K562 (cell line): ENCODE results near the gene TERB1.

Source experiments
- HDAC6 ChIP-seq: IDR thresholded peaks from 2 replicates; pipeline ENCODE4 v1.6.1; 2012; ENCODE audit warnings: low read depth, mild to moderate bottlenecking, control low read depth, inconsistent platforms, low read length, moderate library complexity
- STAG1 ChIP-seq: sonication (generic); formaldehyde crosslinking; IDR thresholded peaks from 2 replicates; pipeline ENCODE4 v1.5.0; 2020; ENCODE audit warnings: missing genetic modification reagents, borderline replicate concordance
- ZNF217 ChIP-seq: sonication (generic); formaldehyde crosslinking; IDR thresholded peaks from 2 replicates; pipeline ENCODE4 v1.8.0; 2022; ENCODE audit warnings: mild to moderate bottlenecking, missing genetic modification reagents
- TF ChIP-seq, protein P1 (sequence below): sonication (generic); formaldehyde crosslinking; IDR thresholded peaks from 2 replicates; pipeline ENCODE4 v1.8.0; 2022; ENCODE audit warnings: mild to moderate bottlenecking, low read depth, missing genetic modification reagents
- TF ChIP-seq, protein P2 (sequence below), 3 experiments: IDR thresholded peaks in 2 of 3; conservative IDR thresholded peaks in 1 of 3; 2 replicates each; pipeline ENCODE4 v1.5.1; 2011 to 2012; ENCODE audit warnings: low read length in 3 of 3, mild to moderate bottlenecking in 3 of 3, control low read depth in 2 of 3, improper control_type of control experiment in 1 of 3, inconsistent platforms in 1 of 3, low read depth in 1 of 3, mixed read lengths in 1 of 3, moderate library complexity in 1 of 3; ENCODE audit not compliant: insufficient read depth in 2 of 3
- TF ChIP-seq, protein P3 (sequence below), 2 experiments: fragments of 200-800 bp in 1 of 2; sonication (Bioruptor generic) in 1 of 2; sonication (generic) in 1 of 2; formaldehyde crosslinking in 1 of 2; IDR thresholded peaks in 1 of 2; conservative IDR thresholded peaks in 1 of 2; 2 replicates each; pipeline versions ENCODE4 v1.5.0 to v1.6.1; 2016 to 2020; ENCODE audit warnings: missing compliant biosample characterization in 1 of 2, missing genetic modification characterization in 1 of 2, missing genetic modification reagents in 1 of 2
- TF ChIP-seq, protein P4 (sequence below): fragments of 450-650 bp; IDR thresholded peaks from 2 replicates; pipeline ENCODE4 v1.6.1; 2017; ENCODE audit warnings: mild to moderate bottlenecking, moderate library complexity

DNA sequence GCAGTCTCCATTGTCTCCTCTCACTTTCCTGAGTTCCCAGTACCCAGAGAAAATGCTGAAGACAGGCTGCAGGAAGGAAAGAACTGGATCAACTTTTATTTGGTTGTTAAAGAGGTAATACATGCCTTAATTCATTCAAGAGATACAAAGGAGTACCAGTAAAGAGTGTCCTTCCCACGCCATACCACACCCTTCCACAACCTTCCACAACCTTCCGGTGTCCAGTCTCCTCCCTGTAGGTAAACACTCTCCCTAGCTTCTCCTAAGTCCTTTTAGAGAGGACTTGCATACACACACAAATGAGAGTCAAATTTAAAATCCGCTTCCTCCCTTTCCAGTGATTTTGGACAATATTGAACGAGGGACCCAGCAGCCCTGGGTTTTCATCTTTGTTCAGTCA, 40.0 kb upstream of the TERB1 start:
- TF ChIP-seq STAG1 (CRISPR knock-in tag) (no peak), ZNF217 (CRISPR knock-in tag) (no peak), HDAC6 (no peak)
- TF ChIP-seq, protein P1, sequence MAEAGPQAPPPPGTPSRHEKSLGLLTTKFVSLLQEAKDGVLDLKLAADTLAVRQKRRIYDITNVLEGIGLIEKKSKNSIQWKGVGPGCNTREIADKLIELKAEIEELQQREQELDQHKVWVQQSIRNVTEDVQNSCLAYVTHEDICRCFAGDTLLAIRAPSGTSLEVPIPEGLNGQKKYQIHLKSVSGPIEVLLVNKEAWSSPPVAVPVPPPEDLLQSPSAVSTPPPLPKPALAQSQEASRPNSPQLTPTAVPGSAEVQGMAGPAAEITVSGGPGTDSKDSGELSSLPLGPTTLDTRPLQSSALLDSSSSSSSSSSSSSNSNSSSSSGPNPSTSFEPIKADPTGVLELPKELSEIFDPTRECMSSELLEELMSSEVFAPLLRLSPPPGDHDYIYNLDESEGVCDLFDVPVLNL (CRISPR knock-in tag) = no peak
- TF ChIP-seq, protein P2, sequence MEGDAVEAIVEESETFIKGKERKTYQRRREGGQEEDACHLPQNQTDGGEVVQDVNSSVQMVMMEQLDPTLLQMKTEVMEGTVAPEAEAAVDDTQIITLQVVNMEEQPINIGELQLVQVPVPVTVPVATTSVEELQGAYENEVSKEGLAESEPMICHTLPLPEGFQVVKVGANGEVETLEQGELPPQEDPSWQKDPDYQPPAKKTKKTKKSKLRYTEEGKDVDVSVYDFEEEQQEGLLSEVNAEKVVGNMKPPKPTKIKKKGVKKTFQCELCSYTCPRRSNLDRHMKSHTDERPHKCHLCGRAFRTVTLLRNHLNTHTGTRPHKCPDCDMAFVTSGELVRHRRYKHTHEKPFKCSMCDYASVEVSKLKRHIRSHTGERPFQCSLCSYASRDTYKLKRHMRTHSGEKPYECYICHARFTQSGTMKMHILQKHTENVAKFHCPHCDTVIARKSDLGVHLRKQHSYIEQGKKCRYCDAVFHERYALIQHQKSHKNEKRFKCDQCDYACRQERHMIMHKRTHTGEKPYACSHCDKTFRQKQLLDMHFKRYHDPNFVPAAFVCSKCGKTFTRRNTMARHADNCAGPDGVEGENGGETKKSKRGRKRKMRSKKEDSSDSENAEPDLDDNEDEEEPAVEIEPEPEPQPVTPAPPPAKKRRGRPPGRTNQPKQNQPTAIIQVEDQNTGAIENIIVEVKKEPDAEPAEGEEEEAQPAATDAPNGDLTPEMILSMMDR (IDR thresholded peaks at IDR 0.05 in 2 of 3, conservative IDR thresholded peaks at IDR 0.05 in 1 of 3; ENCODE audit: insufficient read depth in 2 of 3, low read depth in 1 of 3, low read length in 3 of 3) = no peak
- TF ChIP-seq, protein P3, sequence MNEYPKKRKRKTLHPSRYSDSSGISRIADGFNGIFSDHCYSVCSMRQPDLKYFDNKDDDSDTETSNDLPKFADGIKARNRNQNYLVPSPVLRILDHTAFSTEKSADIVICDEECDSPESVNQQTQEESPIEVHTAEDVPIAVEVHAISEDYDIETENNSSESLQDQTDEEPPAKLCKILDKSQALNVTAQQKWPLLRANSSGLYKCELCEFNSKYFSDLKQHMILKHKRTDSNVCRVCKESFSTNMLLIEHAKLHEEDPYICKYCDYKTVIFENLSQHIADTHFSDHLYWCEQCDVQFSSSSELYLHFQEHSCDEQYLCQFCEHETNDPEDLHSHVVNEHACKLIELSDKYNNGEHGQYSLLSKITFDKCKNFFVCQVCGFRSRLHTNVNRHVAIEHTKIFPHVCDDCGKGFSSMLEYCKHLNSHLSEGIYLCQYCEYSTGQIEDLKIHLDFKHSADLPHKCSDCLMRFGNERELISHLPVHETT (CRISPR knock-in tag; conservative IDR thresholded peaks at IDR 0.05 in 1 of 2, IDR thresholded peaks at IDR 0.05 in 1 of 2) = no peak
- TF ChIP-seq, protein P4, sequence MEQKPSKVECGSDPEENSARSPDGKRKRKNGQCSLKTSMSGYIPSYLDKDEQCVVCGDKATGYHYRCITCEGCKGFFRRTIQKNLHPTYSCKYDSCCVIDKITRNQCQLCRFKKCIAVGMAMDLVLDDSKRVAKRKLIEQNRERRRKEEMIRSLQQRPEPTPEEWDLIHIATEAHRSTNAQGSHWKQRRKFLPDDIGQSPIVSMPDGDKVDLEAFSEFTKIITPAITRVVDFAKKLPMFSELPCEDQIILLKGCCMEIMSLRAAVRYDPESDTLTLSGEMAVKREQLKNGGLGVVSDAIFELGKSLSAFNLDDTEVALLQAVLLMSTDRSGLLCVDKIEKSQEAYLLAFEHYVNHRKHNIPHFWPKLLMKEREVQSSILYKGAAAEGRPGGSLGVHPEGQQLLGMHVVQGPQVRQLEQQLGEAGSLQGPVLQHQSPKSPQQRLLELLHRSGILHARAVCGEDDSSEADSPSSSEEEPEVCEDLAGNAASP = no peak
